Umbilical cord (tissue), 2 donors: ENCODE measurements around the gene TPSB2. TPM values are rescaled to one million over a fixed set of nuclear protein-coding genes. Genes with fewer than 3 reads are reported as not detected.
"Not testable (repeated sequence)": the region's sequence is repeated elsewhere in the genome, so short reads cannot be mapped to it uniquely, and the experiment has no call there.

Source experiments
- DNase-seq: peaks from one replicate; pipeline ENCODE4 v3.0.0-alpha.2; 2015; ENCODE audit warnings: low spot score
- total RNA-seq: library from RNA; depleted of rRNA; stranded (reverse); fragments of >200 nt; gene quantifications from one replicate; pipeline ENCODE4 v1.2.3, GENCODE V29; 2014; ENCODE audit warnings: low replicate concordance; ENCODE audit not compliant: insufficient read depth

TPSB2 gene
- total RNA-seq, 1 donor from 2014 or later: 1.9 TPM

GRCh38 chr16:1261131-1261892, 31.3 kb upstream of the TPSB2 start:
- no peak for DNase-seq

GRCh38 chr16:1260101-1260680, 30.2 kb upstream of the TPSB2 start:
- no peak for DNase-seq

GRCh38 chr16:1259760-1260068, 29.7 kb upstream of the TPSB2 start:
- DNase-seq: no peak

GRCh38 chr16:1258906-1259759, 29.1 kb upstream of the TPSB2 start:
- DNase-seq: no peak

GRCh38 chr16:1258225-1258600, 28.2 kb upstream of the TPSB2 start:
- DNase-seq: no peak

GRCh38 chr16:1257561-1258224, 27.7 kb upstream of the TPSB2 start:
- no peak for DNase-seq

GRCh38 chr16:1256874-1257322, 26.9 kb upstream of the TPSB2 start:
- DNase-seq: no peak

- DNase-seq: not testable (repeated sequence)
Measured at GRCh38 chr16:1256296-1256873, 26.4 kb upstream of the TPSB2 start.

- not testable (repeated sequence) for DNase-seq
Measured at GRCh38 chr16:1255276-1256122, 25.5 kb upstream of the TPSB2 start, which contains the start of gene TPSD1. TSS of gene TPSD1 (plus strand) at chr16:1256069. CDS start at chr16:1256281, 212 bp downstream.

GRCh38 chr16:1254821-1255220, 24.8 kb upstream of the TPSB2 start:
- not testable (repeated sequence) for DNase-seq

GRCh38 chr16:1253701-1254364, 23.8 kb upstream of the TPSB2 start:
- not testable (repeated sequence) for DNase-seq

- DNase-seq: not testable (repeated sequence)
Measured at GRCh38 chr16:1249031-1249755, 19.2 kb upstream of the TPSB2 start.

- not testable (repeated sequence) for DNase-seq
Measured at GRCh38 chr16:1247903-1248537, 18.0 kb upstream of the TPSB2 start.

- DNase-seq: no peak
Measured at GRCh38 chr16:1245452-1246020, 15.6 kb upstream of the TPSB2 start.

GRCh38 chr16:1244881-1245280, 14.9 kb upstream of the TPSB2 start:
- no peak for DNase-seq

- DNase-seq: not testable (repeated sequence)
Measured at GRCh38 chr16:1243907-1244850, 14.2 kb upstream of the TPSB2 start.

- DNase-seq: not testable (repeated sequence)
Measured at GRCh38 chr16:1243363-1243762, 13.4 kb upstream of the TPSB2 start.
